Liver (tissue), 9 donors: ENCODE data around the gene DPY30. TPM values are rescaled to one million over a fixed set of nuclear protein-coding genes. Genes with fewer than 3 reads are reported as not detected.
"Not testable (repeated sequence)": the region's sequence is repeated elsewhere in the genome, so short reads cannot be mapped to it uniquely, and the experiment has no call there.

ENCODE experiments used
- DNase-seq: peaks from one replicate; pipeline ENCODE4 v3.0.0-alpha.2; 2017; ENCODE audit warnings: low spot score
- H3K27ac ChIP-seq, 2 donors: one replicate each; pipeline ENCODE4 v1.7.0; 2013; ENCODE audit warnings: inconsistent platforms in 2 of 2, low read length in 2 of 2, control low read depth in 1 of 2, low read depth in 1 of 2, mild to moderate bottlenecking in 1 of 2
- H3K27me3 ChIP-seq, 4 donors: one replicate each; pipeline versions ENCODE4 v1.6.1 to v1.7.0; 2013; ENCODE audit warnings: low read length in 3 of 4, inconsistent platforms in 1 of 4, mild to moderate bottlenecking in 1 of 4, moderate library complexity in 1 of 4; ENCODE audit not compliant: control insufficient read depth in 4 of 4, insufficient read depth in 4 of 4
- H3K36me3 ChIP-seq, 4 donors: one replicate each; pipeline versions ENCODE4 v1.6.1 to v1.7.0; 2013; ENCODE audit warnings: low read length in 3 of 4, mild to moderate bottlenecking in 3 of 4, low read depth in 1 of 4, moderate library complexity in 1 of 4; ENCODE audit not compliant: control insufficient read depth in 4 of 4, insufficient read depth in 3 of 4
- H3K4me1 ChIP-seq, 4 donors: one replicate each; pipeline versions ENCODE4 v1.6.1 to v1.7.0; 2013; ENCODE audit warnings: low read length in 3 of 4, mild to moderate bottlenecking in 3 of 4, moderate library complexity in 1 of 4; ENCODE audit not compliant: control insufficient read depth in 4 of 4, insufficient read depth in 4 of 4
- H3K4me3 ChIP-seq, 3 donors: one replicate each; pipeline versions ENCODE4 v1.6.1 to v1.7.0; 2013; ENCODE audit warnings: low read length in 3 of 3, control low read depth in 1 of 3, low read depth in 1 of 3, mild to moderate bottlenecking in 1 of 3
- H3K9ac ChIP-seq, 2 donors: one replicate each; pipeline ENCODE4 v1.7.0; 2013; ENCODE audit warnings: low read length in 2 of 2, mild to moderate bottlenecking in 2 of 2, moderate library complexity in 2 of 2, control low read depth in 1 of 2, low read depth in 1 of 2
- H3K9me3 ChIP-seq, 4 donors: one replicate each; pipeline versions ENCODE4 v1.6.1 to v1.7.0; 2013; ENCODE audit warnings: low read length in 3 of 4; ENCODE audit not compliant: control insufficient read depth in 4 of 4
- ATF3 ChIP-seq: IDR thresholded peaks from 2 replicates; pipeline ENCODE4 v1.6.1; 2016; ENCODE audit warnings: antibody characterized with exemption
- CTCF ChIP-seq: fragments of 150-350 bp; IDR thresholded peaks from 2 replicates; pipeline ENCODE4 v1.5.1; 2017; ENCODE audit warnings: improper control_type of control experiment, low read depth, low read length; ENCODE audit not compliant: missing input control
- EGR1 ChIP-seq, 2 donors: IDR thresholded peaks; 2 replicates each; pipeline ENCODE4 v1.6.1; 2016 to 2018; ENCODE audit warnings: antibody characterized with exemption in 2 of 2, low read depth in 2 of 2
- FOXA1 ChIP-seq: IDR thresholded peaks from 2 replicates; pipeline ENCODE4 v1.6.1; 2016; ENCODE audit warnings: antibody characterized with exemption
- FOXA2 ChIP-seq: IDR thresholded peaks from 2 replicates; pipeline ENCODE4 v1.6.1; 2016; ENCODE audit warnings: antibody characterized with exemption
- GABPA ChIP-seq, 2 donors: IDR thresholded peaks in 1 of 2; conservative IDR thresholded peaks in 1 of 2; 2 replicates each; pipeline ENCODE4 v1.6.1; 2016; ENCODE audit warnings: antibody characterized with exemption in 2 of 2, mild to moderate bottlenecking in 1 of 2, moderate library complexity in 1 of 2
- HNF4A ChIP-seq, 2 donors: conservative IDR thresholded peaks; 2 replicates each; pipeline ENCODE4 v1.6.1; 2016; ENCODE audit warnings: antibody characterized with exemption in 2 of 2, mild to moderate bottlenecking in 2 of 2
- HNF4G ChIP-seq: IDR thresholded peaks from 2 replicates; pipeline ENCODE4 v1.6.1; 2016; ENCODE audit warnings: antibody characterized with exemption
- JUND ChIP-seq, 2 donors: IDR thresholded peaks; 2 replicates each; pipeline ENCODE4 v1.6.1; 2016; ENCODE audit warnings: antibody characterized with exemption in 2 of 2
- MAX ChIP-seq: IDR thresholded peaks from 2 replicates; pipeline ENCODE4 v1.6.1; 2016; ENCODE audit warnings: antibody characterized with exemption
- NR2F2 ChIP-seq: IDR thresholded peaks from 2 replicates; pipeline ENCODE4 v1.6.1; 2016; ENCODE audit warnings: antibody characterized with exemption
- RAD21 ChIP-seq, 2 donors: IDR thresholded peaks; 2 replicates each; pipeline ENCODE4 v1.6.1; 2016; ENCODE audit warnings: antibody characterized with exemption in 2 of 2, mild to moderate bottlenecking in 2 of 2
- REST ChIP-seq: IDR thresholded peaks from 2 replicates; pipeline ENCODE4 v1.6.1; 2016; ENCODE audit warnings: antibody characterized with exemption, mild to moderate bottlenecking
- RXRA ChIP-seq, 2 donors: IDR thresholded peaks; 2 replicates each; pipeline ENCODE4 v1.6.1; 2017 to 2018; ENCODE audit warnings: antibody characterized with exemption in 2 of 2, mild to moderate bottlenecking in 1 of 2
- SP1 ChIP-seq: IDR thresholded peaks from 2 replicates; pipeline ENCODE4 v1.6.1; 2018; ENCODE audit warnings: antibody characterized with exemption, mild to moderate bottlenecking
- TAF1 ChIP-seq: conservative IDR thresholded peaks from 2 replicates; pipeline ENCODE4 v1.6.1; 2016; ENCODE audit warnings: antibody characterized with exemption, mild to moderate bottlenecking
- YY1 ChIP-seq: IDR thresholded peaks from 2 replicates; pipeline ENCODE4 v1.6.1; 2016; ENCODE audit warnings: antibody characterized with exemption, mild to moderate bottlenecking
- ZBTB33 ChIP-seq: IDR thresholded peaks from 2 replicates; pipeline ENCODE4 v1.6.1; 2016; ENCODE audit warnings: antibody characterized with exemption
- WGBS: extraction: QIAGEN DNeasy Blood & Tissue Kit; methylation state at CpG from one replicate; pipeline ENCODE4 v1.1.7; 2013; 5-methylcytosine and 5-hydroxymethylcytosine counted together
- polyA plus RNA-seq, 2 donors: library from polyadenylated mRNA; stranded (reverse) in 1 of 2; unstranded in 1 of 2; fragments of 200-250 nt in 1 of 2; fragments of >200 nt in 1 of 2; fragmentation: Nextera tagmentation in 1 of 2; extraction: Ambion mirVana in 1 of 2; gene quantifications; one replicate each; pipeline versions ENCODE4 v1.2.1 to v1.2.3, GENCODE V29; 2013 to 2015
- total RNA-seq, 2 donors: library from RNA; depleted of rRNA; stranded (reverse); fragments of >200 nt; gene quantifications; one replicate each; pipeline ENCODE4 v1.2.3, GENCODE V29; 2014
- donor health status: healthy.
- donor health status: healthy.
- donor health status: healthy.
- donor health status: healthy.
- donor health status: healthy.

Gene DPY30
- total and polyA plus RNA-seq, 4 donors, result 24.3 to 75.4 (median 34.5) TPM

- no peak for TF ChIP-seq EGR1 (IDR thresholded peaks at IDR 0.05; ENCODE audit: low read depth in 2 of 2)
- no peak for TF ChIP-seq HNF4A (conservative IDR thresholded peaks at IDR 0.05)
- TF ChIP-seq GABPA (IDR thresholded peaks at IDR 0.05 in 1 of 2, conservative IDR thresholded peaks at IDR 0.05 in 1 of 2), result no peak
- TF ChIP-seq HNF4G, result no peak
- TF ChIP-seq REST, result no peak
- no peak for TF ChIP-seq RAD21 (IDR thresholded peaks at IDR 0.05)
- TF ChIP-seq YY1, result no peak
- no peak for TF ChIP-seq RXRA (IDR thresholded peaks at IDR 0.05)
- no peak for TF ChIP-seq SP1
- no peak for TF ChIP-seq FOXA2
- TF ChIP-seq NR2F2, result no peak
- no peak for TF ChIP-seq ATF3
- TF ChIP-seq JUND (IDR thresholded peaks at IDR 0.05), result no peak
- no peak for TF ChIP-seq ZBTB33
- no peak for TF ChIP-seq CTCF
- TF ChIP-seq FOXA1, result no peak
- no peak for TF ChIP-seq MAX
- no peak for TF ChIP-seq TAF1
Measured at GRCh38 chr2:32043561-32043960, 4.0 kb upstream of the DPY30 start.

GRCh38 chr2:32034198-32034887 is 5.3 kb downstream of the DPY30 start:
- WGBS, result 93% methylated on average over 8 of the region's 8 CpGs
- not testable (repeated sequence) for H3K27me3 ChIP-seq, H3K9me3 ChIP-seq, H3K9ac ChIP-seq, H3K4me3 ChIP-seq, H3K4me1 ChIP-seq, DNase-seq, H3K27ac ChIP-seq, H3K36me3 ChIP-seq

More at GRCh38 chr2:32043561-32043960, 4.0 kb upstream of the DPY30 start:
- Histone ChIP-seq H3K27me3 (no peaks in the 10 kb centered on the region), H3K27ac (no peak overlapping the region), H3K36me3 (no peaks in the 10 kb centered on the region), H3K4me1 (peaks cover 5 to 10% (median 9%) of the 10 kb centered on the region in 4 donors), H3K4me3 (no peak overlapping the region), H3K9me3 (no peaks in the 10 kb centered on the region), H3K9ac (no peak overlapping the region)
- no peak for DNase-seq
- 80% methylated on average over 7 of the region's 7 CpGs for WGBS

GRCh38 chr2:32018789-32019482 is 20.7 kb downstream of the DPY30 start:
- not testable (repeated sequence) for H3K9ac ChIP-seq, H3K4me3 ChIP-seq, DNase-seq, H3K27ac ChIP-seq, H3K27me3 ChIP-seq, H3K9me3 ChIP-seq, H3K4me1 ChIP-seq
- WGBS, result 97% methylated on average over 9 of the region's 9 CpGs
- peaks cover 2 to 15% (median 8%) of the 10 kb centered on the region in 4 donors for H3K36me3 ChIP-seq
